Left ventricle myocardium inferior (tissue), 1 donor: ENCODE measurements around the gene TINAGL1. TPM values are rescaled to one million over a fixed set of nuclear protein-coding genes. Genes with fewer than 3 reads are reported as not detected.

ENCODE experiments used
- DNase-seq: peaks from one replicate; pipeline ENCODE4 v3.0.0-alpha.2; 2020
- H3K27ac ChIP-seq: fragments of 200-600 bp; replicated peaks from 2 replicates; pipeline ENCODE4 v1.8.0; 2021
- H3K27me3 ChIP-seq: fragments of 200-600 bp; 2 replicates; pipeline ENCODE4 v1.8.0; 2021; ENCODE audit warnings: low read depth
- H3K36me3 ChIP-seq: fragments of 200-600 bp; 2 replicates; pipeline ENCODE4 v1.8.0; 2021
- H3K4me1 ChIP-seq: fragments of 200-600 bp; 2 replicates; pipeline ENCODE4 v1.8.0; 2021
- H3K4me3 ChIP-seq: fragments of 200-600 bp; 2 replicates; pipeline ENCODE4 v1.8.0; 2021; ENCODE audit warnings: mild to moderate bottlenecking, moderate library complexity
- H3K9me3 ChIP-seq: fragments of 200-600 bp; replicated peaks from 2 replicates; pipeline ENCODE4 v1.8.0; 2021
- CTCF ChIP-seq: fragments of 200-600 bp; IDR thresholded peaks from 2 replicates; pipeline ENCODE4 v1.8.0; 2021; ENCODE audit warnings: antibody characterized with exemption, mild to moderate bottlenecking, borderline replicate concordance
- intact Hi-C: fragments of 100-400 bp; cut with micrococcal nuclease; formaldehyde crosslinking; loops from one replicate; pipeline ENCODE4 v1.11.0; 2022
- long read RNA-seq: library from polyadenylated mRNA; unstranded; transcript quantifications from one replicate; pipeline ENCODE4 v2.0.0, GENCODE V29; 2021
- total RNA-seq: library from RNA; stranded (reverse); fragmentation: NEBNext Ultra II Directional; extraction: Animal tissue kit (Norgen Biotek cat#: 25700); gene quantifications from one replicate; pipeline ENCODE4 v1.2.1, GENCODE V29; 2021
- donor health status: DM: no; HTN: yes; CAD: no; lungs with severe emphysema.

The TINAGL1 gene, protein sequence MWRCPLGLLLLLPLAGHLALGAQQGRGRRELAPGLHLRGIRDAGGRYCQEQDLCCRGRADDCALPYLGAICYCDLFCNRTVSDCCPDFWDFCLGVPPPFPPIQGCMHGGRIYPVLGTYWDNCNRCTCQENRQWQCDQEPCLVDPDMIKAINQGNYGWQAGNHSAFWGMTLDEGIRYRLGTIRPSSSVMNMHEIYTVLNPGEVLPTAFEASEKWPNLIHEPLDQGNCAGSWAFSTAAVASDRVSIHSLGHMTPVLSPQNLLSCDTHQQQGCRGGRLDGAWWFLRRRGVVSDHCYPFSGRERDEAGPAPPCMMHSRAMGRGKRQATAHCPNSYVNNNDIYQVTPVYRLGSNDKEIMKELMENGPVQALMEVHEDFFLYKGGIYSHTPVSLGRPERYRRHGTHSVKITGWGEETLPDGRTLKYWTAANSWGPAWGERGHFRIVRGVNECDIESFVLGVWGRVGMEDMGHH
- 223 TPM for total RNA-seq
- long read RNA-seq, transcript TINAGL1-201 (12 exons, 2,187 nt): major isoform, 373 of 644 reads
- long read RNA-seq, partial matches to known transcripts: 153 of 644 reads
- long read RNA-seq, other reads (novel, unspliced or antisense): 118 of 644 reads

- peak; percentile 80 for DNase-seq
- intact Hi-C loops: no loop called here
- Histone ChIP-seq H3K9me3 (no peaks in the 10 kb centered on the region), H3K4me3 (peak within 1 kb of the TSS; percentile 78), H3K36me3 (peaks cover 16% of the 10 kb centered on the region), H3K27me3 (no peaks in the 10 kb centered on the region), H3K4me1 (peaks cover 79% of the 10 kb centered on the region), H3K27ac (peak within 1 kb of the TSS; percentile 93)
- TF ChIP-seq CTCF: no peak
These were observed at the start of gene TINAGL1 for GRCh38 chr1:31576201-31576669. Gene TINAGL1, plus strand, starts transcription at chr1:31576515. Its CDS starts 634 bp downstream, at chr1:31577149.

DNA sequence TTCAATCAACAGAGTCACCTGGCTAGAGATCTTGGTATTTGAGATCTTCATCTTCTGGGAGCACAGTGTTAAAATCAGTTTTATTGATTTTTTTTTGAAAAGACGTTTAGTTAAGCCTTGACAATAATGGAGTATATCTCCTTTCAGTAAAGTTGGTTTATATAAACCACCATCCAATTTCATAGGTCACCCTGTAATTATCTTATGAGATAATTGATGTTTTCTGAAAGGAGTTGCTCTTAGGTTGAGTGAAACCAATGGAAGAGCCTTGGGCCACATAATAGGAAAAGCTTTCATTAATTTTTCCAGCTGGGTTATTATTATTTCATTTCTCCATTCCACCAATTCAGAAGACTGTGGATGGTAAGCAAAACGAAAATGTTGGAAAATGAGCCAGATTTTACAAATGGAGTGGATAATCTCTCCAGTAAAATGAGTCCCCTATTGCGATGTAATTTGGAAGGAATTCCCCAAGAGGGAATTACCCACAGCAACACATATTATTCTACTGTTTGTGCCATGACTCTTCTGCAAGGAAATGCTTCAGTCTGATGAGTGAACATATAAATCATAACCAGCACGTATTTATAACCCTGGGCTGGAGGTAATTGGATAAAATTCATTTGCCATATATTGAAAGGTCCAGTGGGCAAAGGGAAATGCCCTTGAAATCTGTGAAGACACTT is 46.2 kb upstream of the TINAGL1 start:
- Histone ChIP-seq H3K36me3 (no peaks in the 10 kb centered on the region), H3K27me3 (no peaks in the 10 kb centered on the region), H3K4me1 (peaks cover 7% of the 10 kb centered on the region), H3K27ac (no peak overlapping the region), H3K9me3 (no peaks in the 10 kb centered on the region), H3K4me3 (no peak overlapping the region)
- intact Hi-C loops: no loop called here
- TF ChIP-seq CTCF: no peak
- no peak for DNase-seq

DNA sequence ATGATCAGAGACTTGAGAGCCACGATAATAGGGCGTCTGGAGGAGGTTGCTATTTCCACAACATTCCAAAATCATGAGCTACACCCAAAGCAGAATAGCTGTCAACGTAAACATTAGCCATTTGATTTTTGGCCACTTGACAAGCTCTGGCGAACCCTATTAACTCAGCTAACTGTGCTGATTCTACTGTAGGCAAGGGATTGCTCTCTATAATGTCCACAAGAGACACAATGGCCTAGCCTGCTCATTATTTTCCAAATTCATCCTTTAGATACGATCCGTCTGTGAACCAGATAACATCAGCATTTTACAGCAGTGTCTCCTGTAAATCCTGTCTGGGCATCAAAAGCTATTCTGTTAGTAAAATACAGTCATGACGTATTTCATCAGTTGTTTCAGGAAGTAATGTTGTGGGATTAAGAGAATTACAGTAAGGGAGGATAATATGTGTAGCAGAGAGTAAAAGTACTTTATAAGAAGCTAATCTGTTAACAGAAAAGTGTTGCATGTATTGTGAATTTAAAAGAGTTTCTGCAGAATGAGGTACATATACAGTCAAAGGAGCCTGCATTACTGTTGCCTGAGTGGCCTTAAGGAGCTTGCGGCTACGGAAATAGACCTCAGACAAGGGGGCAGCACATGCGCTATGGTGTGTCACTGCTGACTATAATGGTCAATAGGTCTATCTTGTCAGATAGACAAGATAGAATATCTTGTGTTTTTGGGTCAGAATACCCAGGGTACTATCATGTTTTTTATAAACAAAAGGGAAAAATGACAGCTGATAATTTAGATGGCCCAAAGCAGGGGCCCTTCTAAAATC is 44.9 kb upstream of the TINAGL1 start:
- DNase-seq: no peak
- Histone ChIP-seq H3K4me3 (no peak overlapping the region), H3K36me3 (no peaks in the 10 kb centered on the region), H3K9me3 (no peaks in the 10 kb centered on the region), H3K4me1 (peaks cover 7% of the 10 kb centered on the region), H3K27ac (no peak overlapping the region), H3K27me3 (peaks cover 10% of the 10 kb centered on the region)
- no peak for TF ChIP-seq CTCF
- intact Hi-C loops: no loop called here

DNA sequence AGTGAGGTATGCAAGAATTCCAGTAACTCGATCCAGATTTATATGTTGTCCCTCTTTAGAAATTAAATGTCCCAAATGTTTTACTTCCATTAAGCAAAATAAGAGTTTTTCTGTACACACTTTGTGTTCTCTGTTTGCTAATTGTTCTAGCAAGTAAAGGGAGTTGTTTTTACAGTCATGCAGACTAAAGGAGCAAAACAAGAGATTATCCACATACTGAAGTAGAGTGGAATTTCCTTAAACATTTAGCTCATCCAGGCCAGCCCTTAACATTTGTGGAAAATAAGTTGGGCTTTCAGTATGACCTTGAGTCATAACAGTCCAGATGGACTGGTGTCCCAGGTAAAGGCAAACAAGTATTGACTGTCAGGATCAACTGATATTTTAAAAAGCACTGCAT is 44.1 kb upstream of the TINAGL1 start:
- Histone ChIP-seq H3K9me3 (no peaks in the 10 kb centered on the region), H3K27me3 (peaks cover 12% of the 10 kb centered on the region), H3K4me3 (no peak overlapping the region), H3K4me1 (peaks cover 7% of the 10 kb centered on the region), H3K36me3 (no peaks in the 10 kb centered on the region), H3K27ac (no peak overlapping the region)
- intact Hi-C loops: no loop called here
- DNase-seq: no peak
- TF ChIP-seq CTCF: no peak

DNA sequence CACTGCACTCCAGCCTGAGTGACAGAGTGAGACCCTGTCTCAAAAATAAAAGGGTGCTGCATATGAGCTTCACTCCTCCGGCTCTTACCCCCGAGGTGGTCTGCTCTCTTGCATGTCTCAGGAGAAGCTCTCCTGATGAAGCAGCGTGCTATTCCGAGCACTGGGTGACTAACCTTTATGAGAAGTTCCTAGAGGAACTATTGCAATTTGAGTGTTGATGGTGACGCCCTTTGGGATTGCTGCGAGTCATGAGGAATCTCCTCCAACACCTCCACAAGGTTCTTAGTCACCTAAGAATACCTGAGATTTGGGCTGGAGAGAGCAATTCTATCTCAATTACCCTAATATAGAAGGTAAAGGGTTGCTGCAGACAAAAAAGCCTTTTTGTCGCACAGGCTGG is 40.8 kb upstream of the TINAGL1 start:
- Histone ChIP-seq H3K9me3 (no peaks in the 10 kb centered on the region), H3K27ac (no peak overlapping the region), H3K27me3 (peaks cover 14% of the 10 kb centered on the region), H3K4me1 (peaks cover 7% of the 10 kb centered on the region), H3K36me3 (no peaks in the 10 kb centered on the region), H3K4me3 (no peak overlapping the region)
- DNase-seq: no peak
- TF ChIP-seq CTCF: no peak
- intact Hi-C loops: no loop called here
